Measurements from ENCODE around the gene STXBP3.

STXBP3 gene

GRCh38 chr1:108819878-108820277 is 73.4 kb downstream of the STXBP3 start:
- Histone ChIP-seq H2AFZ (ENCODE audit: low read depth, low read length) (no peak overlapping the region), H3K36me3 (ENCODE audit: insufficient read depth, low read length) (no peaks in the 10 kb centered on the region)

GRCh38 chr1:108823632-108824031 is 77.2 kb downstream of the STXBP3 start:
- TF ChIP-seq CTCF (IDR thresholded peaks at IDR 0.05; ENCODE audit: borderline replicate concordance, extremely low read depth, low read length, poor library complexity, severe bottlenecking) = no peak
- no peak for TF ChIP-seq EZH2 (IDR thresholded peaks at IDR 0.05; ENCODE audit: borderline replicate concordance, low read depth, low read length, severe bottlenecking)
- H3K79me2 ChIP-seq (ENCODE audit: insufficient read depth, low read length) = no peaks in the 10 kb centered on the region
- no peak overlapping the region for H2AFZ ChIP-seq (ENCODE audit: low read depth, low read length)
- H4K20me1 ChIP-seq (ENCODE audit: insufficient read depth, low read length) = no peaks in the 10 kb centered on the region
- no peaks in the 10 kb centered on the region for H3K36me3 ChIP-seq (ENCODE audit: insufficient read depth, low read length)
- DNase-seq (no peak), ATAC-seq (ENCODE audit: insufficient read depth, low read depth) (no peak)
- no peak overlapping the region for H3K27ac ChIP-seq (ENCODE audit: low read length)
- no peaks in the 10 kb centered on the region for H3K9me3 ChIP-seq (ENCODE audit: insufficient read depth, low read length, severe bottlenecking)
- no peak overlapping the region for H3K9ac ChIP-seq (ENCODE audit: low read depth, low read length)
- H3K4me1 ChIP-seq (ENCODE audit: insufficient read depth, low read length) = peaks cover 8% of the 10 kb centered on the region
- no peaks in the 10 kb centered on the region for H3K27me3 ChIP-seq (ENCODE audit: insufficient read depth, low read length, poor library complexity)
- no peak overlapping the region for H3K4me3 ChIP-seq (ENCODE audit: low read depth in 1 of 2, low read length in 2 of 2)
- H3K4me2 ChIP-seq (ENCODE audit: insufficient read depth, low read length) = no peak overlapping the region

More at GRCh38 chr1:108819878-108820277, 73.4 kb downstream of the STXBP3 start:
- H3K9me3 ChIP-seq (ENCODE audit: insufficient read depth, low read length, severe bottlenecking) = no peaks in the 10 kb centered on the region
- TF ChIP-seq CTCF (IDR thresholded peaks at IDR 0.05; ENCODE audit: borderline replicate concordance, extremely low read depth, low read length, poor library complexity, severe bottlenecking) (no peak), EZH2 (IDR thresholded peaks at IDR 0.05; ENCODE audit: borderline replicate concordance, low read depth, low read length, severe bottlenecking) (no peak)
- H3K9ac ChIP-seq (ENCODE audit: low read depth, low read length) = no peak overlapping the region
- no peaks in the 10 kb centered on the region for H4K20me1 ChIP-seq (ENCODE audit: insufficient read depth, low read length)
- H3K27me3 ChIP-seq (ENCODE audit: insufficient read depth, low read length, poor library complexity) = no peaks in the 10 kb centered on the region
- no peak overlapping the region for H3K4me2 ChIP-seq (ENCODE audit: insufficient read depth, low read length)
- ATAC-seq (ENCODE audit: insufficient read depth, low read depth) (no peak), DNase-seq (no peak)
- H3K4me3 ChIP-seq (ENCODE audit: low read depth in 1 of 2, low read length in 2 of 2) = no peak overlapping the region
- no peaks in the 10 kb centered on the region for H3K4me1 ChIP-seq (ENCODE audit: insufficient read depth, low read length)
- no peaks in the 10 kb centered on the region for H3K79me2 ChIP-seq (ENCODE audit: insufficient read depth, low read length)
- H3K27ac ChIP-seq (ENCODE audit: low read length) = no peak overlapping the region

GRCh38 chr1:108824051-108824450 is 77.6 kb downstream of the STXBP3 start:
- H3K27ac ChIP-seq (ENCODE audit: low read length) = no peak overlapping the region
- no peak overlapping the region for H3K9ac ChIP-seq (ENCODE audit: low read depth, low read length)
- no peaks in the 10 kb centered on the region for H3K36me3 ChIP-seq (ENCODE audit: insufficient read depth, low read length)
- H3K4me3 ChIP-seq (ENCODE audit: low read depth in 1 of 2, low read length in 2 of 2) = no peak overlapping the region
- ATAC-seq (ENCODE audit: insufficient read depth, low read depth) = no peak
- TF ChIP-seq CTCF (IDR thresholded peaks at IDR 0.05; ENCODE audit: borderline replicate concordance, extremely low read depth, low read length, poor library complexity, severe bottlenecking) (no peak), EZH2 (IDR thresholded peaks at IDR 0.05; ENCODE audit: borderline replicate concordance, low read depth, low read length, severe bottlenecking) (no peak)
- no peaks in the 10 kb centered on the region for H3K27me3 ChIP-seq (ENCODE audit: insufficient read depth, low read length, poor library complexity)
- DNase-seq = no peak
- no peak overlapping the region for H2AFZ ChIP-seq (ENCODE audit: low read depth, low read length)
- H3K4me1 ChIP-seq (ENCODE audit: insufficient read depth, low read length) = peaks cover 8% of the 10 kb centered on the region
- H4K20me1 ChIP-seq (ENCODE audit: insufficient read depth, low read length) = no peaks in the 10 kb centered on the region
- H3K4me2 ChIP-seq (ENCODE audit: insufficient read depth, low read length) = no peak overlapping the region
- no peaks in the 10 kb centered on the region for H3K9me3 ChIP-seq (ENCODE audit: insufficient read depth, low read length, severe bottlenecking)
- H3K79me2 ChIP-seq (ENCODE audit: insufficient read depth, low read length) = no peaks in the 10 kb centered on the region
